SK-N-SH treated with all-trans-retinoic acid at 6 μM for 48 hours (cell line): ENCODE results near the gene COX7B.
"Not testable (repeated sequence)": the region's sequence is repeated elsewhere in the genome, so short reads cannot be mapped to it uniquely, and the experiment has no call there.

Source experiments
- ATAC-seq: fragments of 200-7000 bp; cut with Tn5 transposase; 3 replicates; pipeline ENCODE4 v1.9.1; 2020; ENCODE audit warnings: mild to moderate bottlenecking, moderate library complexity
- ARNTL ChIP-seq: fragments of 450-650 bp; formaldehyde crosslinking; IDR thresholded peaks from 2 replicates; pipeline ENCODE4 v1.5.0; 2020; ENCODE audit warnings: low read depth, mild to moderate bottlenecking, moderate library complexity, borderline replicate concordance
- BACH2 ChIP-seq: fragments of 250-450 bp; sonication (Bioruptor Pico); IDR thresholded peaks from 2 replicates; pipeline ENCODE4 v1.9.0; 2021; ENCODE audit warnings: mild to moderate bottlenecking, borderline replicate concordance
- CSDC2 ChIP-seq: fragments of 250-450 bp; sonication (Bioruptor Pico); IDR thresholded peaks from 2 replicates; pipeline ENCODE4 v1.5.0; 2020; ENCODE audit warnings: mild to moderate bottlenecking, moderate library complexity
- GLIS3 ChIP-seq: fragments of 250-450 bp; sonication (Bioruptor Pico); IDR thresholded peaks from 2 replicates; pipeline ENCODE4 v1.5.0; 2020; ENCODE audit warnings: mild to moderate bottlenecking, moderate library complexity
- PPARA ChIP-seq: fragments of 250-450 bp; sonication (Bioruptor Pico); IDR thresholded peaks from 2 replicates; pipeline ENCODE4 v1.5.0; 2020; ENCODE audit warnings: mild to moderate bottlenecking, borderline replicate concordance
- RARB ChIP-seq: fragments of 250-450 bp; sonication (Bioruptor Pico); IDR thresholded peaks from 2 replicates; pipeline ENCODE4 v1.8.0; 2021; ENCODE audit warnings: mild to moderate bottlenecking, moderate library complexity
- TOX ChIP-seq: fragments of 250-450 bp; sonication (Bioruptor Pico); IDR thresholded peaks from 2 replicates; pipeline ENCODE4 v1.8.0; 2021; ENCODE audit warnings: mild to moderate bottlenecking, moderate library complexity, borderline replicate concordance
- ZC3H10 ChIP-seq: fragments of 250-450 bp; sonication (Bioruptor Pico); IDR thresholded peaks from 2 replicates; pipeline ENCODE4 v1.5.1; 2021; ENCODE audit warnings: mild to moderate bottlenecking, moderate library complexity
- ZFP3 ChIP-seq: fragments of 250-450 bp; sonication (Bioruptor Pico); IDR thresholded peaks from 2 replicates; pipeline ENCODE4 v1.5.0; 2020; ENCODE audit warnings: mild to moderate bottlenecking, moderate library complexity
- ZFP30 ChIP-seq: fragments of 450-650 bp; formaldehyde crosslinking; IDR thresholded peaks from 2 replicates; pipeline ENCODE4 v1.5.0; 2022; ENCODE audit warnings: mild to moderate bottlenecking, moderate library complexity
- ZNF565 ChIP-seq: fragments of 450-650 bp; formaldehyde crosslinking; conservative IDR thresholded peaks from 2 replicates; pipeline ENCODE4 v1.5.0; 2020; ENCODE audit warnings: low read depth, mild to moderate bottlenecking, moderate library complexity
- ZNF8 ChIP-seq: fragments of 450-650 bp; formaldehyde crosslinking; IDR thresholded peaks from 2 replicates; pipeline ENCODE4 v1.5.0; 2020; ENCODE audit warnings: mild to moderate bottlenecking, moderate library complexity
- TF ChIP-seq, protein P1 (sequence below): fragments of 250-450 bp; sonication (Bioruptor Pico); IDR thresholded peaks from 2 replicates; pipeline ENCODE4 v1.8.0; 2021; ENCODE audit warnings: low read depth, mild to moderate bottlenecking, moderate library complexity, borderline replicate concordance
- TF ChIP-seq, protein P2 (sequence below): fragments of 250-450 bp; sonication (Bioruptor Pico); IDR thresholded peaks from 2 replicates; pipeline ENCODE4 v1.5.1; 2020; ENCODE audit warnings: low read depth, mild to moderate bottlenecking, moderate library complexity
- TF ChIP-seq, protein P3 (sequence below): fragments of 250-450 bp; sonication (Bioruptor Pico); IDR thresholded peaks from 2 replicates; pipeline ENCODE4 v1.8.0; 2020; ENCODE audit warnings: mild to moderate bottlenecking, moderate library complexity, borderline replicate concordance
- TF ChIP-seq, protein P4 (sequence below): fragments of 250-450 bp; sonication (Bioruptor Pico); IDR thresholded peaks from 2 replicates; pipeline ENCODE4 v1.5.1; 2021; ENCODE audit warnings: mild to moderate bottlenecking, moderate library complexity

Gene COX7B

DNA sequence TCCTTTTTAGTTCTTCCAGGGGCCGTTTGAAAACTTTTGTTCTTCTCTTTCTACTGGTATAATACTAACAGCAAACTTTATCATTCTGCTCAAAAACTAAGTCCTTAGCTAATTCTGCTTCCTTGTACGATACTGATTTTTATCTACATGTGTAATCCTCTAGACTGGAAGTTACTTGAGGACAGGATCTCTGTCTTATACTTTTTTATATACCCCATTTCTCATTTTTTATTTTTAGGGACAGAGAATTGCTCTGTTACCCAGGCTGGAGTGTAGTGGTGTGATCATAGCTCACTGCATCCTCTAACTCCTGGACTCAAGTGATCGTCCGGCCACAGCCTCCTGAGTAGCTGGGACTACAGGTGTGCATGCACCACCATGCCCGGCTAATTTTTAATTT lies 2.2 kb downstream of the COX7B start (continued):
- TF ChIP-seq, protein P1, sequence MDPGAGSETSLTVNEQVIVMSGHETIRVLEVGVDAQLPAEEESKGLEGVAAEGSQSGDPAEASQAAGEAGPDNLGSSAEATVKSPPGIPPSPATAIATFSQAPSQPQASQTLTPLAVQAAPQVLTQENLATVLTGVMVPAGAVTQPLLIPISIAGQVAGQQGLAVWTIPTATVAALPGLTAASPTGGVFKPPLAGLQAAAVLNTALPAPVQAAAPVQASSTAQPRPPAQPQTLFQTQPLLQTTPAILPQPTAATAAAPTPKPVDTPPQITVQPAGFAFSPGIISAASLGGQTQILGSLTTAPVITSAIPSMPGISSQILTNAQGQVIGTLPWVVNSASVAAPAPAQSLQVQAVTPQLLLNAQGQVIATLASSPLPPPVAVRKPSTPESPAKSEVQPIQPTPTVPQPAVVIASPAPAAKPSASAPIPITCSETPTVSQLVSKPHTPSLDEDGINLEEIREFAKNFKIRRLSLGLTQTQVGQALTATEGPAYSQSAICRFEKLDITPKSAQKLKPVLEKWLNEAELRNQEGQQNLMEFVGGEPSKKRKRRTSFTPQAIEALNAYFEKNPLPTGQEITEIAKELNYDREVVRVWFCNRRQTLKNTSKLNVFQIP (CRISPR knock-in tag): no peak
- TF ChIP-seq CSDC2 (CRISPR knock-in tag) (no peak), ZFP3 (CRISPR knock-in tag) (no peak), PPARA (CRISPR knock-in tag) (no peak), TOX (CRISPR knock-in tag) (no peak), BACH2 (no peak), ZNF8 (no peak), GLIS3 (CRISPR knock-in tag) (no peak)
- TF ChIP-seq, protein P2, sequence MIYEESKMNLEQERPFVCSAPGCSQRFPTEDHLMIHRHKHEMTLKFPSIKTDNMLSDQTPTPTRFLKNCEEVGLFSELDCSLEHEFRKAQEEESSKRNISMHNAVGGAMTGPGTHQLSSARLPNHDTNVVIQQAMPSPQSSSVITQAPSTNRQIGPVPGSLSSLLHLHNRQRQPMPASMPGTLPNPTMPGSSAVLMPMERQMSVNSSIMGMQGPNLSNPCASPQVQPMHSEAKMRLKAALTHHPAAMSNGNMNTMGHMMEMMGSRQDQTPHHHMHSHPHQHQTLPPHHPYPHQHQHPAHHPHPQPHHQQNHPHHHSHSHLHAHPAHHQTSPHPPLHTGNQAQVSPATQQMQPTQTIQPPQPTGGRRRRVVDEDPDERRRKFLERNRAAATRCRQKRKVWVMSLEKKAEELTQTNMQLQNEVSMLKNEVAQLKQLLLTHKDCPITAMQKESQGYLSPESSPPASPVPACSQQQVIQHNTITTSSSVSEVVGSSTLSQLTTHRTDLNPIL (CRISPR knock-in tag): no peak
- TF ChIP-seq, protein P3, sequence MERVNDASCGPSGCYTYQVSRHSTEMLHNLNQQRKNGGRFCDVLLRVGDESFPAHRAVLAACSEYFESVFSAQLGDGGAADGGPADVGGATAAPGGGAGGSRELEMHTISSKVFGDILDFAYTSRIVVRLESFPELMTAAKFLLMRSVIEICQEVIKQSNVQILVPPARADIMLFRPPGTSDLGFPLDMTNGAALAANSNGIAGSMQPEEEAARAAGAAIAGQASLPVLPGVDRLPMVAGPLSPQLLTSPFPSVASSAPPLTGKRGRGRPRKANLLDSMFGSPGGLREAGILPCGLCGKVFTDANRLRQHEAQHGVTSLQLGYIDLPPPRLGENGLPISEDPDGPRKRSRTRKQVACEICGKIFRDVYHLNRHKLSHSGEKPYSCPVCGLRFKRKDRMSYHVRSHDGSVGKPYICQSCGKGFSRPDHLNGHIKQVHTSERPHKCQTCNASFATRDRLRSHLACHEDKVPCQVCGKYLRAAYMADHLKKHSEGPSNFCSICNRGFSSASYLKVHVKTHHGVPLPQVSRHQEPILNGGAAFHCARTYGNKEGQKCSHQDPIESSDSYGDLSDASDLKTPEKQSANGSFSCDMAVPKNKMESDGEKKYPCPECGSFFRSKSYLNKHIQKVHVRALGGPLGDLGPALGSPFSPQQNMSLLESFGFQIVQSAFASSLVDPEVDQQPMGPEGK (CRISPR knock-in tag): no peak

DNA sequence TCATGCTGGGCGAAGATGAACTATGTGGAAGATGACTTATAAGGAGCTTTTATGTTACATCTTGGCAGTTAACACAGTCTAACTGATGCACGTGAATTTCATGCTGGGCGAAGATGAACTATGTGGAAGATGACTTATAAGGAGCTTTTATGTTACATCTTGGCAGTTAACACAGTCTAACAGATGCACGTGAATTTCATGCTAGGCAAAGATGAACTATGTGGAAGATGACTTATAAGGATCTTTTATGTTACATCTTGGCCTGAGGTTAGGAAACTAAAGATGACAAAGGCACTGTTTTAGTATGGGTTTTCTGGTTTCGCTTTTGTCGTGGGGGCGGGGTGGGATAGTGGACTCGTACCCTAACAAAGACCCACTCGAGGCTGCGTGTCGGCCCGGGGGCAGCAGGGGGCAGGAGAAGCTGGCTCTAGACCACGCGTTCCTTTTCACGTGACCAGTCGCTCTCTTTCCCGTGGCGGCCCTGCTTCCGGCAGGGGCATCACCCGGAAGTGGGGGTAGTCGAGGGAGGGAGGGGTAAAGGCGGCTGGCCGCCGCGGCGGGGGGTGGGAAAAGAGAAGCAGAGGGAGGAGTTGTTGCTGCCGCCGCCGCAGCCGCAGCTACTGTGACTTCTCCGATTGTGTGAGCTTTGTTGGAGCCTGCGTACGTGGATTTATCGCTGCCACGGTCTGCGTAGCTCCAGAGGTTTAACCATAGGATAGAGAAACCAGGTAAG lies 11.0 kb downstream of the COX7B start, which contains the start of gene ATP7A:
Gene ATP7A (plus strand): TSS at position 586 of the 733 bp plus-strand sequence. CDS start 60,949 bp downstream, outside the sequence.
- peak; percentile 95 for ATAC-seq
- TF ChIP-seq ZNF8: no peak
- TF ChIP-seq, protein P3 (CRISPR knock-in tag): peak; percentile 80; the same call in 1 of the 2 replicates

DNA sequence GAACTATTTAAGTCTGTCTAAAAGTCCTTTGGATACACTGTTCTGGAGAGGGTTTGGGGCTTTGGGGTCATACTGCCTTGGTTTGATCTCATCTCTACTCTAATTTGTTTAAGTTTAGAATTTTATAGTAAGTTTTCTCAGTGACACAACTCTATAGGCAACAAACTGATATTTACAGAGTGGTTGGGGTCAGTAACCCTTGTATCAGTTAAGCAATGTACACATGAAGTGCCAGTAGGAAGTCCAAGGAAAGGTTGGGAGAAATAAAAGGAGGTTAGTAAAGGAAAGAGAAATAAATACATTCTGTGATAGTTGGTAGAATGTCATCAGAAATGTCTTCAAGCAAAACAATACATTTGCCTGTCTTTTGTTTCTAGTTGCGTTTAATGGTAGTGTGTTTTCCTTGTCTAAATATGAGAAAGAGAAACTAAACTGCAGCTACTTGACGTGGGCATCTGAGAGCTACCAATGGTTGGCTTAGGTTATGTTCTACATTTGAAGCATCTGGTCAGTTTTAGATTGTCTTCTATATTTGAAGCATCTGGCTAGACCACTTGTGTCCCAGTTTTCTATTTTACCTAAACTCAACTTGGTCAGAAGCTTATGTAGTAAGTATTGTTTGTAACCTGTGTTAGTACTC lies 18.1 kb downstream of the COX7B start:
- ATAC-seq: no peak
- TF ChIP-seq ZFP30 (CRISPR knock-in tag) (no peak), ZNF565 (no peak), ARNTL (CRISPR knock-in tag) (no peak), BACH2 (no peak), RARB (CRISPR knock-in tag) (no peak), PPARA (CRISPR knock-in tag) (no peak)
- TF ChIP-seq, protein P4, sequence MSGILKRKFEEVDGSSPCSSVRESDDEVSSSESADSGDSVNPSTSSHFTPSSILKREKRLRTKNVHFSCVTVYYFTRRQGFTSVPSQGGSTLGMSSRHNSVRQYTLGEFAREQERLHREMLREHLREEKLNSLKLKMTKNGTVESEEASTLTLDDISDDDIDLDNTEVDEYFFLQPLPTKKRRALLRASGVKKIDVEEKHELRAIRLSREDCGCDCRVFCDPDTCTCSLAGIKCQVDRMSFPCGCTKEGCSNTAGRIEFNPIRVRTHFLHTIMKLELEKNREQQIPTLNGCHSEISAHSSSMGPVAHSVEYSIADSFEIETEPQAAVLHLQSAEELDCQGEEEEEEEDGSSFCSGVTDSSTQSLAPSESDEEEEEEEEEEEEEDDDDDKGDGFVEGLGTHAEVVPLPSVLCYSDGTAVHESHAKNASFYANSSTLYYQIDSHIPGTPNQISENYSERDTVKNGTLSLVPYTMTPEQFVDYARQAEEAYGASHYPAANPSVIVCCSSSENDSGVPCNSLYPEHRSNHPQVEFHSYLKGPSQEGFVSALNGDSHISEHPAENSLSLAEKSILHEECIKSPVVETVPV: no peak
- TF ChIP-seq, protein P1 (CRISPR knock-in tag): no peak

DNA sequence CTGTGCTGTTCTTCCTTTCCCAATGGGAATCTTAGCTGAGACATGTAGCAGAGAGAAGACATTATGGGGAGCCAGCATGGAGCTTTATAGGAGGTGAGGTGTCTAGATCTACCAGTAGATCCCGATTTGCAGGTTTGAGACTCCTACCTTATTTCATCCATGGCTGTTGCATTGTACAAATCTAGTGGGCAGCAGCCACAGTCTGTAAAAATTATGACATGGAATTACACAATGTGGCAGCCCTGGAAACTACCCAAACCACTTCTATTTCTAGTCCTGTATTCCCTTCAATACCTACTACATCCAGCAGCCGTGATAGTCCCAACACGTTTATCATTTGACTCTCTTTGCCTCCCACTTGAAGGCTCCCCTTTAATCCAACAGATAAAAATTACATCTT lies 19.3 kb downstream of the COX7B start:
- ATAC-seq: no peak
- no peak for TF ChIP-seq RARB (CRISPR knock-in tag)
- no peak for TF ChIP-seq ZC3H10 (CRISPR knock-in tag)
- TF ChIP-seq, protein P1 (CRISPR knock-in tag): no peak

DNA sequence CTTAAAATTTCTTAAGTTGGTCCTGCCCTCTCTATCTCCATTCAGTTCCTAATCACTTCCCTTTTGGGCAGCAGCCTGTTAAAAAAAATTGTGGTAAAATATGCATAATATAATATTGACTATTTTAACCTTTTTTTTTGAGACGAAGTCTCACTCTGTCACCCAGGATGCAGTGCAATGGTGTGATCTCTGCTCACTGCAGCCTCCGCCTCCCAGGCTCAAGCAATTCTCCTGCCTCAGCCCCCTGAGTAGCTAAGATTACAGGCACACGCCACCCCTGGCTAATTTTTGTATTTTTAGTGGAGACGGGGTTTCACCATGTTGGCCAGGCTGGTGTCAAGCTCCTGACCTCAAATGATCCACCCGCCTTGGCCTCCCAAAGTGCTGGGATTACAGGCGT lies 20.1 kb downstream of the COX7B start:
- ATAC-seq: not testable (repeated sequence)
